ENCODE data around the gene HDAC9.

- no peak for TF ChIP-seq POLR2A (IDR thresholded peaks at IDR 0.05; ENCODE audit: low read depth, low read length)
- TF ChIP-seq TAF1 (IDR thresholded peaks at IDR 0.05; ENCODE audit: borderline replicate concordance, low read depth, low read length): no peak
- no peak for TF ChIP-seq POLR2AphosphoS5 (IDR thresholded peaks at IDR 0.05; ENCODE audit: low read depth, low read length)
Observed at GRCh38 chr7:18941207-18941606, 445.7 kb downstream of the HDAC9 start.

Measured in GM12892 (cell line).